HG03469 (cell line): ENCODE measurements around the gene ENO2.
"Not testable (repeated sequence)": the region's sequence is repeated elsewhere in the genome, so short reads cannot be mapped to it uniquely, and the experiment has no call there.

ENCODE experiments used
- ATAC-seq: cut with Tn5 transposase; IDR thresholded peaks from one replicate; pipeline ENCODE4 v1.9.1; 2021; ENCODE audit warnings: mild to moderate bottlenecking, moderate library complexity, moderate number of reproducible peaks; ENCODE audit not compliant: unreplicated experiment

Gene ENO2

DNA sequence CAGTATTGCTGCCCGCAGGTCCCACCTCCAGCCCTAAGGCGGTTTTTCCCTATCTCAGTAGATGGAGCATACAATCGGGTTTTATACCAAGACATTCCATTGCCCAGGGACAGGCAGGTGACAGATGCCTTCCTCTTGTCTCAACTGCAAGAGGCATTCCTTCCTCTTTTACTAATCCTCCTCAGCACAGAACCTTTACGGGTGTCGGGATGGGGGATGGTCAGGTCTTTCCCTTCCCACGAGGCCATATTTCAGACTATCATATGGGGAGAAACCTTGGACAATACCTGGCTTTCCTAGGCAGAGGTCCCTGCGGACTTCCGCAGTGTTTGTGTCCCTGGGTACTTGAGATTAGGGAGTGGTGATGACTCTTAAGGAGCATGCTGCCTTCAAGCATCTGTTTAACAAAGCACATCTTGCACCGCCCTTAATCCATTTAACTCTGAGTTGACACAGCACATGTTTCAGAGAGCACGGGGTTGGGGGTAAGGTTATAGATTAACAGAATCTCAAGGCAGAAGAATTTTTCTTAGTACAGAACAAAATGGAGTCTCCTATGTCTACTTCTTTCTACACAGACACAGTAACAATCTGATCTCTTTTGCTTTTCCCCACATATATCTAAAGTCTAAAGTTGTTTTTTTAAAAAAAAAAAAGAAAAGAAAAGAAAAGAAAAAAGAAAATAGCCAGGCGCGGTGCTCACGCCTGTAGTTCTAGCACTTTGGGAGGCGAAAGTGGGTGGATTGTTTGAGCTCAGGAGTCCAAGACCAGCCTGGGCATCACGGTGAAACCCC is 28.0 kb upstream of the ENO2 start:
- ATAC-seq = not testable (repeated sequence)

DNA sequence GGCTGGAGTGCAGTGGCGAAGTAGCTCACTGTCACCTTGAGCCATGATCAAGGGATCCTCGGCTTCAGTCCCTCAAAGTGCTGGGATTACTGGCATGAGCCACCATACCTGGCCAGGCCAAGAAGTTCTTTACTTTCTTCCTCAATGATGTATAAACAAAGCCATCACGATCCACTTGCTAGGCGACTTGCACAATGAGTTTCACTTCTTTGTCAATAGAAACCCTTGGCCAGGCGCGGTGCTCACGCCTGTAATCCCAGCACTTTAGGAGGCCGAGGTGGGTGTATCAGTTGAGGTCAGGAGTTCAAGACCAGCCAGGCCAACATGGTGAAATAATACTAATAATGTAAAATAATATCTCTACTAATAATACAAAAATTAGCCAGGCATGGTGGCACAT is 26.9 kb upstream of the ENO2 start:
- ATAC-seq = no peak

DNA sequence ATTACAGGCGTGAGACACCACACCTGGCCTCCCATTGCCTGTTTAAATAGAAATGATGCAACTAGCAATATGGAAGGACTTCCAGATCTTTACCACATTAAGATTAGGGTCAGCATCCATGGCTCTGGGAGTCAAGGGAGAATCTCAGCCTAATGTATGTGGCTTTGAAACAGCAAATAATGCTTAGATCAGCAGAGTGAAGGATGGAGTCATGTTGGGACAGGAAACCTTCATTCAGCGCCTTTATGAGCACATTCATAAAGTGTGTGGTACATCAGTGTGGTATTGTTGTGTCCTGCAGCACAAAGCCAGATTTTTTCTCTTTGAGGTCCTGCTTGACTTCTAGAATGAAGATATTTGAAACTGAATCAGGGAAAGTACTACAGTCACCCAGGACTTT is 26.0 kb upstream of the ENO2 start:
- no peak for ATAC-seq

DNA sequence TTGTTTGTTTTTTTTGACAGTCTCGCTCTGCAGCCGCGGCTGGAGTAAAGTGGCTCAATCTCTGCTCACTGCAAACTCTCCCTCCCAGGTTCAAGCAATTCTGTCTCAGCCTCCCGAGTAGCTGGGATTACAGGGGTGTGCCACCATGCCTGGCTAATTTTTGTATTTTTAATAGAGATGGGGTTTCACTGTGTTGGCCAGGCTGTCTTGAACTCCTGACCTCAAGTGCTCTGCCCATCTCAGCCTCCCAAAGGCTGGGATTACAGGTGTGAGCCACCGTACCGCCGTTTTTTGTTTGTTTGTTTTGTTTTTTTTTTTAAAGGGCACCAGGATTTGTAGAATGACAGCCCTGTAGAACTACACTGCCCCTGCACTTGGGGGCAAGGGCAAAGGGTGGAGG is 25.6 kb upstream of the ENO2 start:
- not testable (repeated sequence) for ATAC-seq

GRCh38 chr12:6889775-6890573 is 24.4 kb upstream of the ENO2 start:
- ATAC-seq = not testable (repeated sequence)

- ATAC-seq = peak; percentile 84
These were observed 23.4 kb upstream of the ENO2 start for GRCh38 chr12:6890789-6891645.

- ATAC-seq = no peak
These were observed 22.8 kb upstream of the ENO2 start for GRCh38 chr12:6891646-6892001.

DNA sequence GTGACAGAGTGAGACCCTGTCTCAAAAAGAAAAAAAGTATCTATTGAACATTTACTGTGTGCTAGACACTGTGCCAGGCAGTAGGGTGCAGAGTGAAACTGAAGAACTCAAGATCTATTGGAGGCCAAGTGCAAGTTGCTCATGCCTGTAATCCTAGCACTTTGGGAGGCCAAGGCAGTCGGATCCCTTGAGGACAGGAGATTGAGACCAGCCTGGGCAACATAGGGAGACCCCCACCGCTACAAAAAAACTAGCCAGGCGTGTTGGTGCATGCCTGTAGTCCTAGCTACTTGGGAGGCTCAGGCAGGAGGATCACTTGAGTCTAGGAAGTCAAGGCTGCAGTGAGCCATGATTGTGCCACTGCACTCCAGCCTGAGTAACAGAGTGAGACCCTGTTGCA is 21.7 kb upstream of the ENO2 start:
- ATAC-seq = not testable (repeated sequence)

DNA sequence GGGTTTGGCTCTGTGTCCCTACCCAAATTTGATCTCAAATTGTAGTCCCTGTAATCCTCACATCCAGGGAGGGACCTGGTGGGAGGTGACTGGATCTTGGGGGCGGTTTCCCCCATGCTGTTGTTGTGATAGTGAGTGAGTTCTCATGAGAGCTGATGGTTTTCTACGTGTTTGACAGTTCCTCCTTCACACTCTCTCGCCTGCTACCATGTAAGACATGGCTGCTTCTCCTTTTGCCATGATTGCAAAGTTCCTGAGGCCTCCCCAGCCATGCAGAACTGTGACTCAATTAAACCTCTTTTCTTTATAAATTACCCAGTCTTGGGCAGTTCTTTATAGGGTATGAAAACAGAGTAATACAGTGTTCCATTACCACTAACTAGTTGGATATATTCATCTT is 20.1 kb upstream of the ENO2 start:
- no peak for ATAC-seq

DNA sequence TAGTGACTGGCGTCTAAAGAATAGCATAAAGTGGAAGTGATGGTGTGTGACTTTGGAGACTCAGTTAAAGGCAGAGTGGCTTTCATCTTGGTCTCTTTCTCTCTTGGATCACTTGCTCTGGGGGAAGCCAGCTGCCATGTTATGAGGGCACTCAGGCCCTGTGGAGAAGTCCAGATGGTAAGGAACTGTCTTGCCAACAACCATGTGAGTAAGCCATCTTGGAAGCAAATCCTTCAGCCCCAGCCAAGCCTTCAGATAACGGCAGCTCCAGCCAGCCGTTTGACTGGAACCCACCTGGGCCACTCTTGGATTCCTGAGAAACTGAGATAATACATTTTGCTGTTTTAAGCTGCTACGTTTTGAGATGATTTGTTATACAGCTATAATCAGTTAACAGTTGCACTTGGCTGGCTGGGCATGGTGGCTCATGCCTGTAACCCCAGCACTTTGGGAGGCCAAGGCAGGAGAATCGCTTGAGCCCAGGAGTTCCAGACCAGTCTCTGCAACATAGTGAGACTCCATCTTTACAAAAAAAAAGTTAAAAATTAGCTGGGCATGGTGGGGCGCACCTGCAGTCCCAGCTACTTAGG is 17.4 kb upstream of the ENO2 start:
- no peak for ATAC-seq

DNA sequence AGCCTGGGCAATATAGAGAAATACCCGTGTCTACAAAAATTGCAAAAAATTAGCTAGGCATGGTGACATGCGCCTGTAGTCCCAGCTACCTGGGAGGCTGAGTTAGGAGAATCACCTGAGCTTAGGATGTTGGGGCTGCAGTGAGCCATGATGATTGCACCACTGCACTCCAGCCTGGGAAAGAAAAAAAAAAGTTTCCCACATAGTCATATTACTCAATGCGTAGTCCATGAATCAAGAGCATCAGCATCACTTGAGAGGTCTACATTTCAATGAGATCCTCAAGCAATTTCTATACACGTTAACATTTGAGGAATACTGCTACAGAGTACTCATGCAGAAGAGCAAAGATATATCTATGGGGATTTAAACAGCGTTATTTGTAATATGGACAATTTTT is 15.0 kb upstream of the ENO2 start:
- ATAC-seq = no peak

GRCh38 chr12:6899837-6900519 is 14.4 kb upstream of the ENO2 start:
- ATAC-seq = no peak

GRCh38 chr12:6902448-6902847 is 11.9 kb upstream of the ENO2 start:
- no peak for ATAC-seq

DNA sequence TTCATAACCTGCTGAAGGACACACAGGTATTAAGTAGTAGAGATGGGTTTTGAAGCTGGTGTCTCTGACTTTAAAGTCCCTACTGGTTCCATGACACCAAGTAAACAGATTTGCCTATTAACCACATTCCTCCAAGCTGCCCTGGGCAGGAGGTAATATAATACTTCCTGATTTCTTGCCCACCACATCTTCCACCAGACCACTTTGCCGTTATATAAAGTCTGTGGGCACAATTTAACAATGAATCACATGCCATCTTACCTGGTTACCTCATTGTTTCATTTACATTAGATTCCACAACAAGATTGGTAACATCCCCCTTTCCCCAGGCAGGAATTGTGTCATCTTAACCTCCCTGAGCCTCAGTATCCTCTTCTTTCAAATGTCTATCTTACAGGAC is 10.7 kb upstream of the ENO2 start:
- no peak for ATAC-seq

DNA sequence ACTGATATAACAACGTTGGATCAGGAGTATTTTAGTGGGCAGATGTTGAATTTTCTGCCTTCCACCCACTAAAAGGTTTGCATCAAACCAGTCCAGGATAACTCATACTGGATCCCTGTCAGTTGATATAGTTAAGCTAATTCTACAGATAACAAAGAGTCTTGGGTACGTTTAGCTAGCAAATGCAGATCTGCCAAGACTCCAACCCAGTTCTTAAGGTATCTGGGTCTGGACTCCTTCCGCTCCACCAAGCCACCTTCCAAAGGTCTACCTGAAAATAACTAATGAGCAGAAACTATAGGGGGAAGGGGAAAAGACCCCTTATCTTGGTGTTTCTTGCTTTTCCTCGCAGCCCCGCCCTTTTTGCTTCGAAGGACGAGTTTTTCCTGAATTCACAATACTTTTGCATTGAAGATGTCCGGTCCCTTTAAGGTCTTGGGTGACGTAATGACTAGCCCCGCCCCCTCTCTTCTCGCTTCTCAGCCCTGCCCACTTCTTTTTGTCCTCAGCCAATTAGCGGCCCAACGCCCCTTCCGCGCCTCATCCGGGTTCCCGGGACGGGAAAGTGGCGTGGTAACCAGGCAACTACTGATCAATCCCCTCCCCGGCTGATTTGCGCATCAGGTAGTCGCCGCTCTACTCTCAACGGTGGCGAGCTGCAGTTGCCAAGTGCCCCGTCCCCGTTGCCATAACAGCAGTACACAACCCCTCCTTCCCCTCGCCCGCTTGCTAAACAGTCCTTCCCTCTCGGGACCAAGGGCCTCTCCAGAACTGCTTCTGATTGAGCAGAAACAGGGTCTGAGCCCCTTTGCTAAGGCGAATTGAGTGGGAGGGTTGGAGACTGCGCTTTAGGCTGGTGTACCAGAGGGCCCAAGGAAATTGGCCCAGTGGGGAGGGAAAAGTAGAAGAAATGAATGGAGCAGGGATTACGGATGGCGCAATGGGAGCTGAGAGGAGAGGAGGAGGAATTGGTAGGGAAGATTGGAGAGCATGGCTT is 9.8 kb upstream of the ENO2 start, which contains the start of gene LRRC23:
LRRC23 (plus strand) TSS at position 543 of the 997 bp plus-strand sequence. CDS start 812 bp downstream, outside the sequence.
- no peak for ATAC-seq

GRCh38 chr12:6905414-6906040 is 8.9 kb upstream of the ENO2 start:
- ATAC-seq = no peak

- not testable (repeated sequence) for ATAC-seq
These were observed 6.2 kb upstream of the ENO2 start for GRCh38 chr12:6908141-6908540.

GRCh38 chr12:6909421-6910145 is 4.8 kb upstream of the ENO2 start:
- ATAC-seq = no peak
